Measurements from ENCODE around the gene LRP1. TPM values are rescaled to one million over a fixed set of nuclear protein-coding genes. Genes with fewer than 3 reads are reported as not detected.

The LRP1 gene
- total RNA-seq, 1 donor from 2014 or later, result 24.7 TPM

- Mint-ChIP-seq H3K36me3 (ENCODE audit: low read depth, unreplicated experiment) (peaks cover 19% of the 10 kb centered on the region), H3K9me3 (ENCODE audit: unreplicated experiment) (no peaks in the 10 kb centered on the region), H3K27ac (ENCODE audit: unreplicated experiment) (peak overlapping the region; percentile 14), H3K4me1 (ENCODE audit: unreplicated experiment) (peaks cover 26% of the 10 kb centered on the region), H3K4me3 (ENCODE audit: unreplicated experiment) (peak overlapping the region; percentile 49), H3K27me3 (ENCODE audit: unreplicated experiment) (peaks cover 42% of the 10 kb centered on the region)
- DNase-seq (ENCODE audit: low spot score), result no peak
- no peak for TF ChIP-seq CTCF (IDR thresholded peaks at IDR 0.05; ENCODE audit: unreplicated experiment)
Observed at GRCh38 chr12:57239587-57240065, 111.3 kb downstream of the LRP1 start.

GRCh38 chr12:57240066-57240921 lies 112.0 kb downstream of the LRP1 start:
- H3K4me1 Mint-ChIP-seq (ENCODE audit: unreplicated experiment), result peaks cover 26% of the 10 kb centered on the region
- H3K4me3 Mint-ChIP-seq (ENCODE audit: unreplicated experiment), result peak overlapping the region; percentile 70
- DNase-seq (ENCODE audit: low spot score), result no peak
- peaks cover 17% of the 10 kb centered on the region for H3K36me3 Mint-ChIP-seq (ENCODE audit: low read depth, unreplicated experiment)
- H3K27me3 Mint-ChIP-seq (ENCODE audit: unreplicated experiment), result peaks cover 46% of the 10 kb centered on the region
- no peaks in the 10 kb centered on the region for H3K9me3 Mint-ChIP-seq (ENCODE audit: unreplicated experiment)
- TF ChIP-seq CTCF (IDR thresholded peaks at IDR 0.05; ENCODE audit: unreplicated experiment), result no peak
- H3K27ac Mint-ChIP-seq (ENCODE audit: unreplicated experiment), result peak overlapping the region; percentile 64

- Mint-ChIP-seq H3K4me1 (ENCODE audit: unreplicated experiment) (peaks cover 26% of the 10 kb centered on the region), H3K4me3 (ENCODE audit: unreplicated experiment) (peak overlapping the region; percentile 70), H3K27me3 (ENCODE audit: unreplicated experiment) (peaks cover 46% of the 10 kb centered on the region), H3K9me3 (ENCODE audit: unreplicated experiment) (no peaks in the 10 kb centered on the region), H3K36me3 (ENCODE audit: low read depth, unreplicated experiment) (peaks cover 15% of the 10 kb centered on the region), H3K27ac (ENCODE audit: unreplicated experiment) (peak overlapping the region; percentile 64)
- no peak for TF ChIP-seq CTCF (IDR thresholded peaks at IDR 0.05; ENCODE audit: unreplicated experiment)
- DNase-seq (ENCODE audit: low spot score), result peak; percentile 38
Observed at GRCh38 chr12:57240926-57241401, 112.7 kb downstream of the LRP1 start.

- no peak for DNase-seq (ENCODE audit: low spot score)
- Mint-ChIP-seq H3K27me3 (ENCODE audit: unreplicated experiment) (peaks cover 45% of the 10 kb centered on the region), H3K4me3 (ENCODE audit: unreplicated experiment) (no peak overlapping the region)
Observed at GRCh38 chr12:57241402-57242310, 113.4 kb downstream of the LRP1 start.

More at GRCh38 chr12:57241402-57242310, 113.4 kb downstream of the LRP1 start:
- no peak for TF ChIP-seq CTCF (IDR thresholded peaks at IDR 0.05; ENCODE audit: unreplicated experiment)
- no peaks in the 10 kb centered on the region for H3K9me3 Mint-ChIP-seq (ENCODE audit: unreplicated experiment)
- H3K36me3 Mint-ChIP-seq (ENCODE audit: low read depth, unreplicated experiment), result peaks cover 15% of the 10 kb centered on the region
- H3K27ac Mint-ChIP-seq (ENCODE audit: unreplicated experiment), result no peak overlapping the region
- H3K4me1 Mint-ChIP-seq (ENCODE audit: unreplicated experiment), result peaks cover 26% of the 10 kb centered on the region
